Brain microvascular endothelial cell (primary cell): ENCODE results near the gene TBL2.

Source experiments
- DNase-seq: peaks from one replicate; pipeline ENCODE4 v3.0.0-alpha.2; 2020
- H3K27ac ChIP-seq: fragments of 250-450 bp; sonication (Bioruptor Pico); 2 replicates; pipeline ENCODE4 v1.5.1; 2020; ENCODE audit warnings: mild to moderate bottlenecking, moderate library complexity
- H3K27me3 ChIP-seq: fragments of 250-450 bp; sonication (Bioruptor Pico); replicated peaks from 2 replicates; pipeline ENCODE4 v1.5.1; 2020; ENCODE audit warnings: mild to moderate bottlenecking
- H3K36me3 ChIP-seq: fragments of 250-450 bp; sonication (Bioruptor Pico); replicated peaks from 2 replicates; pipeline ENCODE4 v1.5.1; 2020; ENCODE audit warnings: mild to moderate bottlenecking
- H3K4me3 ChIP-seq: 2 replicates; pipeline ENCODE4 v1.5.1; 2011; ENCODE audit warnings: low read depth, mild to moderate bottlenecking, control low read depth, low read length, moderate library complexity
- CTCF ChIP-seq: IDR thresholded peaks from 2 replicates; pipeline ENCODE4 v1.5.1; 2011; ENCODE audit warnings: low read depth, mild to moderate bottlenecking, moderate library complexity, low read length, control low read depth, inconsistent platforms; ENCODE audit errors: missing control alignments
- in situ Hi-C: cut with HindIII; loops from 2 replicates; pipeline ENCODE4 v1.10.0; 2017; ENCODE audit warnings: low sequenced_read_pairs, low pct_ligation_motif_present

The TBL2 gene

GRCh38 chr7:73597978-73598782 lies 19.8 kb upstream of the TBL2 start:
- peaks cover 7% of the 10 kb centered on the region for H3K27me3 ChIP-seq
- DNase-seq, result no peak
- no peaks in the 10 kb centered on the region for H3K36me3 ChIP-seq
- no peak for TF ChIP-seq CTCF
- H3K4me3 ChIP-seq, result no peak overlapping the region
- in situ Hi-C loops, result no loop called here
- no peak overlapping the region for H3K27ac ChIP-seq

GRCh38 chr7:73596191-73597065 lies 18.0 kb upstream of the TBL2 start:
- in situ Hi-C loops, result no loop called here

GRCh38 chr7:73595358-73595757 lies 17.0 kb upstream of the TBL2 start:
- TF ChIP-seq CTCF, result no peak
- H3K36me3 ChIP-seq, result no peaks in the 10 kb centered on the region
- no peak overlapping the region for H3K4me3 ChIP-seq
- H3K27me3 ChIP-seq, result peaks cover 7% of the 10 kb centered on the region
- DNase-seq, result no peak
- in situ Hi-C loops, result no loop called here
- H3K27ac ChIP-seq, result no peak overlapping the region

More at GRCh38 chr7:73596191-73597065, 18.0 kb upstream of the TBL2 start:
- Histone ChIP-seq H3K27ac (no peak overlapping the region), H3K36me3 (no peaks in the 10 kb centered on the region), H3K27me3 (peaks cover 7% of the 10 kb centered on the region), H3K4me3 (no peak overlapping the region)
- no peak for DNase-seq
- peak; percentile 3 for TF ChIP-seq CTCF

GRCh38 chr7:73593207-73594045 lies 15.0 kb upstream of the TBL2 start:
- in situ Hi-C loops, result no loop called here
- TF ChIP-seq CTCF, result no peak
- no peak overlapping the region for H3K27ac ChIP-seq
- no peak for DNase-seq
- H3K27me3 ChIP-seq, result peaks cover 7% of the 10 kb centered on the region
- H3K36me3 ChIP-seq, result no peaks in the 10 kb centered on the region
- no peak overlapping the region for H3K4me3 ChIP-seq

- DNase-seq, result no peak
- H3K36me3 ChIP-seq, result no peaks in the 10 kb centered on the region
- H3K27ac ChIP-seq, result no peak overlapping the region
- in situ Hi-C loops, result no loop called here
- no peaks in the 10 kb centered on the region for H3K27me3 ChIP-seq
- TF ChIP-seq CTCF, result no peak
- H3K4me3 ChIP-seq, result no peak overlapping the region
Measured at GRCh38 chr7:73586911-73587310, 8.5 kb upstream of the TBL2 start.
